Left lobe of liver (tissue), 2 donors: ENCODE data around the gene TNS1. TPM values are rescaled to one million over a fixed set of nuclear protein-coding genes. Genes with fewer than 3 reads are reported as not detected.
A peak's percentile ranks its signal among the peaks of the same experiment; 100 is the strongest.

Experiments
- ATAC-seq: fragments of 200-7000 bp; cut with Tn5 transposase; one replicate; pipeline ENCODE4 v1.9.1; 2020; ENCODE audit warnings: mild to moderate bottlenecking, moderate library complexity
- DNase-seq: peaks from one replicate; pipeline ENCODE4 v3.0.0-alpha.2; 2020; ENCODE audit warnings: low spot score
- total RNA-seq: library from RNA; stranded (reverse); gene quantifications from one replicate; pipeline ENCODE4 v1.2.1, GENCODE V29; 2021
- donor health status: DM: no; HTN: no; CAD: no; lungs with moderate emphysema.
- donor health status: DM: no; HTN: yes; CAD: no.

The TNS1 gene
- total RNA-seq, 1 donor from 2014 or later, result 102 TPM

GRCh38 chr2:217839750-217840107 lies 163.1 kb downstream of the TNS1 start:
- ATAC-seq, result peak; percentile 3
- DNase-seq, result no peak

- ATAC-seq (peak; percentile 2), DNase-seq (no peak)
These were observed 163.6 kb downstream of the TNS1 start for GRCh38 chr2:217839073-217839749.

- DNase-seq (no peak), ATAC-seq (peak; percentile 3)
These were observed 164.4 kb downstream of the TNS1 start for GRCh38 chr2:217838409-217838831.

GRCh38 chr2:217837530-217837929 lies 165.3 kb downstream of the TNS1 start:
- DNase-seq (no peak), ATAC-seq (no peak)

- DNase-seq (no peak), ATAC-seq (peak; percentile 3)
These were observed 165.8 kb downstream of the TNS1 start for GRCh38 chr2:217836901-217837491.

- ATAC-seq (no peak), DNase-seq (no peak)
These were observed 166.6 kb downstream of the TNS1 start for GRCh38 chr2:217835931-217836891.

GRCh38 chr2:217834744-217835513 lies 167.9 kb downstream of the TNS1 start:
- DNase-seq, result no peak
- no peak for ATAC-seq

GRCh38 chr2:217834057-217834620 lies 168.7 kb downstream of the TNS1 start:
- ATAC-seq, result peak; percentile 13
- no peak for DNase-seq

- DNase-seq (no peak), ATAC-seq (no peak)
These were observed 169.4 kb downstream of the TNS1 start for GRCh38 chr2:217833439-217833838.

GRCh38 chr2:217832987-217833386 lies 169.8 kb downstream of the TNS1 start:
- DNase-seq (no peak), ATAC-seq (no peak)

GRCh38 chr2:217832115-217832514 lies 170.7 kb downstream of the TNS1 start:
- DNase-seq, result no peak
- ATAC-seq, result no peak

GRCh38 chr2:217831306-217831705 lies 171.5 kb downstream of the TNS1 start:
- DNase-seq, result no peak
- no peak for ATAC-seq

- ATAC-seq (no peak), DNase-seq (no peak)
These were observed 172.0 kb downstream of the TNS1 start for GRCh38 chr2:217830807-217831206.

GRCh38 chr2:217830061-217830460 lies 172.7 kb downstream of the TNS1 start:
- ATAC-seq (no peak), DNase-seq (no peak)

GRCh38 chr2:217829420-217829819 lies 173.4 kb downstream of the TNS1 start:
- DNase-seq (no peak), ATAC-seq (no peak)

- no peak for ATAC-seq
- no peak for DNase-seq
These were observed 174.5 kb downstream of the TNS1 start for GRCh38 chr2:217828336-217828735.

GRCh38 chr2:217827430-217828201 lies 175.2 kb downstream of the TNS1 start:
- DNase-seq (no peak), ATAC-seq (peak; percentile 39)

- ATAC-seq, result no peak
- no peak for DNase-seq
These were observed 175.8 kb downstream of the TNS1 start for GRCh38 chr2:217826991-217827390.

- ATAC-seq (no peak), DNase-seq (no peak)
These were observed 176.3 kb downstream of the TNS1 start for GRCh38 chr2:217826520-217826919.
